Colonic mucosa (tissue), 4 donors: Measurements from ENCODE around the gene FAM76A. TPM values are rescaled to one million over a fixed set of nuclear protein-coding genes. Genes with fewer than 3 reads are reported as not detected.
"Not testable (repeated sequence)": the region's sequence is repeated elsewhere in the genome, so short reads cannot be mapped to it uniquely, and the experiment has no call there.

Experiments used
- DNase-seq: peaks from one replicate; pipeline ENCODE4 v3.0.0-alpha.2; 2020
- H3K27ac ChIP-seq: fragments of 200-600 bp; one replicate; pipeline ENCODE4 v1.8.0; 2021
- H3K27me3 ChIP-seq: fragments of 200-600 bp; one replicate; pipeline ENCODE4 v1.8.0; 2021
- H3K36me3 ChIP-seq: fragments of 200-600 bp; one replicate; pipeline ENCODE4 v1.8.0; 2021
- H3K4me1 ChIP-seq: fragments of 200-600 bp; one replicate; pipeline ENCODE4 v1.8.0; 2021; ENCODE audit warnings: mild to moderate bottlenecking
- H3K4me3 ChIP-seq: fragments of 200-600 bp; one replicate; pipeline ENCODE4 v1.8.0; 2021
- H3K9ac ChIP-seq, 2 donors: one replicate each; pipeline ENCODE4 v1.7.0; 2013; ENCODE audit warnings: control low read depth in 2 of 2, low read depth in 2 of 2, low read length in 2 of 2
- H3K9me3 ChIP-seq: fragments of 200-600 bp; one replicate; pipeline ENCODE4 v1.8.0; 2021
- CTCF ChIP-seq: fragments of 200-600 bp; IDR thresholded peaks from one replicate; pipeline ENCODE4 v1.8.0; 2022; ENCODE audit warnings: antibody characterized with exemption, mild to moderate bottlenecking
- intact Hi-C: fragments of 100-400 bp; cut with DNase I; formaldehyde crosslinking; loops from one replicate; pipeline ENCODE4 v1.14.1; 2022
- total RNA-seq, 2 donors: library from RNA; stranded (reverse); fragmentation: NEBNext Ultra II Directional in 1 of 2; extraction: Animal tissue kit (Norgen Biotek cat#: 25700) in 1 of 2; gene quantifications; one replicate each; pipeline ENCODE4 v1.2.1, GENCODE V29; 2021
- donor health status: healthy.
- donor health status: DM: no; HTN: no; CAD: no.
- donor health status: DM: no; HTN: no; CAD: no.

The FAM76A gene
- total RNA-seq, 2 donors from 2014 or later, result 10.5 to 11.3 TPM

GRCh38 chr1:27804791-27805190 is 79.0 kb downstream of the FAM76A start:
- H3K27ac ChIP-seq, result no peak overlapping the region
- no peak for TF ChIP-seq CTCF
- H3K36me3 ChIP-seq, result peaks cover 8% of the 10 kb centered on the region
- H3K27me3 ChIP-seq, result no peaks in the 10 kb centered on the region
- no peak overlapping the region for H3K4me3 ChIP-seq
- no peak overlapping the region for H3K9ac ChIP-seq
- no peaks in the 10 kb centered on the region for H3K4me1 ChIP-seq
- DNase-seq, result no peak
- intact Hi-C loops, result no loop called here
- no peaks in the 10 kb centered on the region for H3K9me3 ChIP-seq

- no peaks in the 10 kb centered on the region for H3K27me3 ChIP-seq
- intact Hi-C loops, result no loop called here
- H3K9ac ChIP-seq, result no peak overlapping the region
- no peak for DNase-seq
- no peak overlapping the region for H3K27ac ChIP-seq
- no peak for TF ChIP-seq CTCF
- H3K36me3 ChIP-seq, result peaks cover 6% of the 10 kb centered on the region
- no peaks in the 10 kb centered on the region for H3K4me1 ChIP-seq
- H3K4me3 ChIP-seq, result no peak overlapping the region
- H3K9me3 ChIP-seq, result no peaks in the 10 kb centered on the region
These were observed 81.0 kb downstream of the FAM76A start for GRCh38 chr1:27806758-27807157.

- Histone ChIP-seq H3K9me3 (no peaks in the 10 kb centered on the region), H3K27me3 (no peaks in the 10 kb centered on the region), H3K36me3 (peaks cover under 1% of the 10 kb centered on the region), H3K4me1 (no peaks in the 10 kb centered on the region), H3K27ac (no peak overlapping the region), H3K9ac (no peak overlapping the region), H3K4me3 (no peak overlapping the region)
- TF ChIP-seq CTCF, result no peak
- intact Hi-C loops, result no loop called here
- no peak for DNase-seq
These were observed 81.6 kb downstream of the FAM76A start for GRCh38 chr1:27807385-27807784.

- H3K27ac ChIP-seq, H3K9me3 ChIP-seq, H3K27me3 ChIP-seq, H3K36me3 ChIP-seq, DNase-seq, H3K4me1 ChIP-seq, H3K4me3 ChIP-seq, H3K9ac ChIP-seq, intact Hi-C loops: not testable (repeated sequence)
These were observed 82.4 kb downstream of the FAM76A start for GRCh38 chr1:27808131-27808530.

GRCh38 chr1:27809883-27810282 is 84.1 kb downstream of the FAM76A start:
- no peak for TF ChIP-seq CTCF
- H3K36me3 ChIP-seq, result peaks cover 12% of the 10 kb centered on the region

GRCh38 chr1:27811741-27812500 is 86.2 kb downstream of the FAM76A start:
- Histone ChIP-seq H3K4me3 (no peak overlapping the region), H3K36me3 (peaks cover 12% of the 10 kb centered on the region), H3K27me3 (no peaks in the 10 kb centered on the region), H3K9ac (no peak overlapping the region), H3K27ac (no peak overlapping the region), H3K4me1 (no peaks in the 10 kb centered on the region), H3K9me3 (no peaks in the 10 kb centered on the region)
- intact Hi-C loops, result loop anchor here (10.0 kb wide), 1 partner anchor 137 kb away; the partner anchor contains the start of gene IFI6
- TF ChIP-seq CTCF, result no peak
- DNase-seq, result no peak

More at GRCh38 chr1:27809883-27810282, 84.1 kb downstream of the FAM76A start:
- Histone ChIP-seq H3K27ac (no peak overlapping the region), H3K4me3 (no peak overlapping the region), H3K27me3 (no peaks in the 10 kb centered on the region), H3K9me3 (no peaks in the 10 kb centered on the region), H3K4me1 (no peaks in the 10 kb centered on the region), H3K9ac (no peak overlapping the region)
- DNase-seq, result no peak
- intact Hi-C loops, result loop anchor here (10.0 kb wide), 1 partner anchor 135 kb away; the partner anchor contains the start of gene IFI6
